ENCODE data around the gene EHD1. TPM values are rescaled to one million over a fixed set of nuclear protein-coding genes. Genes with fewer than 3 reads are reported as not detected.

The EHD1 gene
- total RNA-seq, 2 experiments from 2014 or later, result 101 to 153 TPM

GRCh38 chr11:64867748-64868462 lies 10.5 kb downstream of the EHD1 start:
- intact Hi-C loops (cut with micrococcal nuclease; ENCODE audit: unreplicated experiment), result no loop called here
- TF ChIP-seq CTCF (conservative IDR thresholded peaks at IDR 0.05; ENCODE audit: low read length), result 0 out of 2 replicates have a peak, but pooled peaks have one; percentile 20
- no peak for TF ChIP-seq EZH2phosphoT487 (IDR thresholded peaks at IDR 0.05; ENCODE audit: borderline replicate concordance, low read depth, low read length)
- ChIA-PET POLR2A (interaction anchor here (2.0 to 13.0 kb wide), 3 partner anchors 8 to 17 kb away, joined by 4 to 178 read pairs (median 25); no protein-coding TSS in a partner anchor), CTCF (ENCODE audit: unreplicated experiment) (interaction anchor here (2.9 kb wide), 1 partner anchor 20 kb away, joined by 16 read pairs; no protein-coding TSS in a partner anchor)
- Histone ChIP-seq H2AFZ (ENCODE audit: low read length) (no peak overlapping the region), H3K79me2 (ENCODE audit: insufficient read depth, low read depth, low read length) (peaks cover 94% of the 10 kb centered on the region), H3K36me3 (ENCODE audit: insufficient read depth, low read length) (peaks cover 59% of the 10 kb centered on the region), H3K4me3 (ENCODE audit: low read depth, low read length, poor library complexity, severe bottlenecking) (peak overlapping the region; percentile 57), H3K9me2 (ENCODE audit: insufficient read depth, low read length) (no peaks in the 10 kb centered on the region), H3K4me2 (ENCODE audit: low read length) (peak overlapping the region; percentile 96), H3K27ac (ENCODE audit: low read depth, low read length, poor library complexity, severe bottlenecking) (peak overlapping the region; percentile 97), H4K20me1 (ENCODE audit: insufficient read depth, low read length) (no peaks in the 10 kb centered on the region), H3K9me3 (ENCODE audit: low read length) (no peaks in the 10 kb centered on the region), H3K4me1 (ENCODE audit: insufficient read depth, low read length, poor library complexity, severe bottlenecking) (peaks cover 100% of the 10 kb centered on the region)
- no TSS peak for BruUV-seq (replicated peaks)
- no peak for DNase-seq (ENCODE audit: low spot score)

- TF ChIP-seq EZH2phosphoT487 (IDR thresholded peaks at IDR 0.05; ENCODE audit: borderline replicate concordance, low read depth, low read length) (no peak), CTCF (conservative IDR thresholded peaks at IDR 0.05; ENCODE audit: low read length) (no peak)
- POLR2A ChIA-PET, result interaction anchor here (0.5 to 13.0 kb wide), 4 partner anchors 10 to 47 kb away, joined by 3 to 178 read pairs (median 59); partner anchors contain the start of gene EHD1
- peaks cover 94% of the 10 kb centered on the region for H3K79me2 ChIP-seq (ENCODE audit: insufficient read depth, low read depth, low read length)
- no peak overlapping the region for H2AFZ ChIP-seq (ENCODE audit: low read length)
- no peak for DNase-seq (ENCODE audit: low spot score)
- peak overlapping the region; percentile 59 for H3K4me3 ChIP-seq (ENCODE audit: low read depth, low read length, poor library complexity, severe bottlenecking)
- no peaks in the 10 kb centered on the region for H3K9me3 ChIP-seq (ENCODE audit: low read length)
- intact Hi-C loops (cut with micrococcal nuclease; ENCODE audit: unreplicated experiment), result no loop called here
- H3K4me2 ChIP-seq (ENCODE audit: low read length), result peak overlapping the region; percentile 87
- no peaks in the 10 kb centered on the region for H4K20me1 ChIP-seq (ENCODE audit: insufficient read depth, low read length)
- H3K27ac ChIP-seq (ENCODE audit: low read depth, low read length, poor library complexity, severe bottlenecking), result peak overlapping the region; percentile 97
- H3K9me2 ChIP-seq (ENCODE audit: insufficient read depth, low read length), result no peaks in the 10 kb centered on the region
- H3K36me3 ChIP-seq (ENCODE audit: insufficient read depth, low read length), result peaks cover 45% of the 10 kb centered on the region; the same call in 1 of the 2 replicates
- peaks cover 100% of the 10 kb centered on the region for H3K4me1 ChIP-seq (ENCODE audit: insufficient read depth, low read length, poor library complexity, severe bottlenecking)
- CTCF ChIA-PET (ENCODE audit: unreplicated experiment), result interaction anchor here (1.4 kb wide), 1 partner anchor 13 kb away, joined by 3 read pairs; no protein-coding TSS in a partner anchor
- BruUV-seq (replicated peaks), result no TSS peak
Measured at GRCh38 chr11:64866173-64866491, 12.3 kb downstream of the EHD1 start.

All from OCI-LY7 (cell line).